ENCODE results near the gene DPYSL4. TPM values are rescaled to one million over a fixed set of nuclear protein-coding genes. Genes with fewer than 3 reads are reported as not detected.

The DPYSL4 gene
- total RNA-seq, 1 donor from 2014 or later = 33.8 TPM

DNA sequence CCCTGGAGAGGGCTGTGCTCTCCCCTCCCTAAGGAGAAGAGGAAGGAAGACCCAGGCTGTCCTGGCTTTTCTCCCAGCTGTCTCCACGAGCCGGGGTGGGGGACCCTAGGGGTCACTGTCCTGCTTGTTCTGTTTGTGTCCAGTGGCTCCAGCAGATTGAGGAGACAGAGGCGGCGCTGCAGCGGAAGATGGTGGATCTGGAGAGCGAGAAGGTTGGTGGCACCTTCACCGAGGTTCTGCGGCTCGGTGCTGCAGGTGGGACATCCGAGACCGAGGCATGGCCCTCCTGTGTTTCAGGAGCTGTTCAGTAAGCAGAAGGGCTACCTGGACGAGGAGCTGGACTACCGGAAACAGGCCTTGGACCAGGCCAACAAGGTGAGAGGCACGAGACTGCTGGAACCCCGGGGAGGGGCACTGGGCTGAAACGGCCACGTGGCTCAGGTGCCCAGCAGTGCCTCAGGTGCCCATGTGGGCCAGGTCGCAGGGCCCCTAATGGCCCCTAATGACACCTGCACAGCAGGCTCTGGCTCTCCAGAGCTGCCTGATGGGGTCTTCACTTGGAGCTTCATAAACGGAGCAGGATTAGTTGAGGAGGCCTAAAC, 33.0 kb upstream of the DPYSL4 start:
- no peaks in the 10 kb centered on the region for H3K36me3 Mint-ChIP-seq (ENCODE audit: unreplicated experiment)
- H3K4me3 Mint-ChIP-seq (ENCODE audit: unreplicated experiment) = no peak overlapping the region
- TF ChIP-seq, protein P1, sequence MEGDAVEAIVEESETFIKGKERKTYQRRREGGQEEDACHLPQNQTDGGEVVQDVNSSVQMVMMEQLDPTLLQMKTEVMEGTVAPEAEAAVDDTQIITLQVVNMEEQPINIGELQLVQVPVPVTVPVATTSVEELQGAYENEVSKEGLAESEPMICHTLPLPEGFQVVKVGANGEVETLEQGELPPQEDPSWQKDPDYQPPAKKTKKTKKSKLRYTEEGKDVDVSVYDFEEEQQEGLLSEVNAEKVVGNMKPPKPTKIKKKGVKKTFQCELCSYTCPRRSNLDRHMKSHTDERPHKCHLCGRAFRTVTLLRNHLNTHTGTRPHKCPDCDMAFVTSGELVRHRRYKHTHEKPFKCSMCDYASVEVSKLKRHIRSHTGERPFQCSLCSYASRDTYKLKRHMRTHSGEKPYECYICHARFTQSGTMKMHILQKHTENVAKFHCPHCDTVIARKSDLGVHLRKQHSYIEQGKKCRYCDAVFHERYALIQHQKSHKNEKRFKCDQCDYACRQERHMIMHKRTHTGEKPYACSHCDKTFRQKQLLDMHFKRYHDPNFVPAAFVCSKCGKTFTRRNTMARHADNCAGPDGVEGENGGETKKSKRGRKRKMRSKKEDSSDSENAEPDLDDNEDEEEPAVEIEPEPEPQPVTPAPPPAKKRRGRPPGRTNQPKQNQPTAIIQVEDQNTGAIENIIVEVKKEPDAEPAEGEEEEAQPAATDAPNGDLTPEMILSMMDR (IDR thresholded peaks at IDR 0.05) = no peak
- DNase-seq (ENCODE audit: extremely low spot score, unreplicated experiment) = no peak
- H3K9me3 Mint-ChIP-seq (ENCODE audit: unreplicated experiment) = no peaks in the 10 kb centered on the region
- H3K27ac Mint-ChIP-seq (ENCODE audit: unreplicated experiment) = no peak overlapping the region
- H3K27me3 Mint-ChIP-seq (ENCODE audit: unreplicated experiment) = no peaks in the 10 kb centered on the region
- H3K4me1 Mint-ChIP-seq (ENCODE audit: unreplicated experiment) = no peaks in the 10 kb centered on the region

DNA sequence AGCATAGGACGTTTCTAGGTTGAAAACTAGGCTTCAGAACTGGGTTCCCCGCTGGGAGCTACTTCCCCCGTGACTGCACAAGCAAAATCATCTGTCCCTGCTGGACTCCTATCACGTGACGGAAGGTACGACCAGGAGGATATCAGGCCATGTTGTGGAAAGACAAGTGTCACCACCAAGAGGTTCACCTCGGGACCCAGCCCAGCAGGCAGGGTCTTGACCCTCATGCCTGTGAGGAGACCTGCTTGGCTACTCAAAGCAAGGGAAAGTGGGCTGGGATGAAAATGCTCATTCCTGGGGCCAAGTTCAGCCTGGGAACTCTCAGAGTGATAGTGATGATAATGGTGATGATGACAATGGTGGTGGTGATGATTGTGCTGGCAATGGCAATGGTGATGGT, 32.3 kb upstream of the DPYSL4 start:
- Mint-ChIP-seq H3K4me3 (ENCODE audit: unreplicated experiment) (no peak overlapping the region), H3K9me3 (ENCODE audit: unreplicated experiment) (no peaks in the 10 kb centered on the region), H3K4me1 (ENCODE audit: unreplicated experiment) (no peaks in the 10 kb centered on the region), H3K27me3 (ENCODE audit: unreplicated experiment) (no peaks in the 10 kb centered on the region), H3K27ac (ENCODE audit: unreplicated experiment) (no peak overlapping the region), H3K36me3 (ENCODE audit: unreplicated experiment) (no peaks in the 10 kb centered on the region)
- TF ChIP-seq, protein P1 (IDR thresholded peaks at IDR 0.05) = no peak
- DNase-seq (ENCODE audit: extremely low spot score, unreplicated experiment) = no peak

DNA sequence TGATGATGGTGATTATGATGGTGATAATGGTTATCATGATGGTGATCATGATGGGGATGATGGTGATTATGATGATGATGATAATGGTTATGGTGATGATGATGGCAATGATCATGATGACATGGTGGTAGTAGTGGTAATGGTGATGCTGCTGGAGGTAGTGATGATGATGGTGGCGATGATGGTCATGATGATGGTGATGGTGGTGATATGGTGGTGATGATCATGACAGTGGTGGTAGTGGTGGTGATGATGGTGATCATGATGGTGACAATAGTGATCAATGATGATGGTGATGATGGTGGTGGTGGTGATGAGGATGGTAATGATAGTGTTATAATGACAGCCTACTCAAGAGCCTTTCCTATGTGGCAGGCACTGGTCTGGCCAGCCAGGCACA, 31.8 kb upstream of the DPYSL4 start:
- Mint-ChIP-seq H3K36me3 (ENCODE audit: unreplicated experiment) (no peaks in the 10 kb centered on the region), H3K4me1 (ENCODE audit: unreplicated experiment) (no peaks in the 10 kb centered on the region), H3K27ac (ENCODE audit: unreplicated experiment) (no peak overlapping the region), H3K9me3 (ENCODE audit: unreplicated experiment) (no peaks in the 10 kb centered on the region), H3K4me3 (ENCODE audit: unreplicated experiment) (no peak overlapping the region), H3K27me3 (ENCODE audit: unreplicated experiment) (no peaks in the 10 kb centered on the region)
- TF ChIP-seq, protein P1 (IDR thresholded peaks at IDR 0.05) = no peak
- DNase-seq (ENCODE audit: extremely low spot score, unreplicated experiment) = no peak

DNA sequence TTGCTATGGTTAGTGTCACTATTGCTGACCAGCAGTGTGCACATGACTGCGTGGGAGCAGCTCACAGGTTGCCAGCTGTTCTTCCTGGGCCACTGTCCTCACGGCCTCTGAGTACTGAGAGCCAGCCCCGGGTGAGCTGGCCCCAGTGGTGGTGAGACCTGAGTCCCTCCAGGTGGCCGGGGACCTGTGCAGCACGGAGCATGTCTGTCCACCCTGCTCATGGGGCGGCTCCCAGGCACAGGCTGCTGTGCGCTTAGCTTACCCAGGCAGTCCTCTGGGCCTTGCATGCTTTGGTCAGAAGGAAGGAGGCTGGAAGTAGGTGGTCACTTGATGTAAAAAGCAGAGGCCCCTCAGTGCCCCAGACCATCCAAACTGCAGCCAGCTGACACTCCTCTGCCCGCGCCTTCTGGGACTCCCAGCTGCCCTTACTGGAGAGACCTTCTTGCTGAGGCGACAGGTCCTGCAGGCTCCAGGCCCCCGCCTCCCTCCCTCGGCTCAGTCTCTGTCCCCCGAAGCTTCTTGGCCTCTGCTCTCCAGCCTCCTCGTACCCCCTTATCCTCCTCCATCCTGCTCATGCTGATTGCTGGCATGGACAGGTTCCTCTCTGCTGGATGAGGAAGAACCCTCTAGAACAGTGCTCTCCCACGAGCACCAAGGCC, 30.9 kb upstream of the DPYSL4 start:
- no peak for DNase-seq (ENCODE audit: extremely low spot score, unreplicated experiment)
- H3K4me3 Mint-ChIP-seq (ENCODE audit: unreplicated experiment) = no peak overlapping the region
- H3K9me3 Mint-ChIP-seq (ENCODE audit: unreplicated experiment) = no peaks in the 10 kb centered on the region
- H3K27ac Mint-ChIP-seq (ENCODE audit: unreplicated experiment) = no peak overlapping the region
- no peaks in the 10 kb centered on the region for H3K27me3 Mint-ChIP-seq (ENCODE audit: unreplicated experiment)
- TF ChIP-seq, protein P1 (IDR thresholded peaks at IDR 0.05) = no peak
- H3K4me1 Mint-ChIP-seq (ENCODE audit: unreplicated experiment) = no peaks in the 10 kb centered on the region
- H3K36me3 Mint-ChIP-seq (ENCODE audit: unreplicated experiment) = no peaks in the 10 kb centered on the region

DNA sequence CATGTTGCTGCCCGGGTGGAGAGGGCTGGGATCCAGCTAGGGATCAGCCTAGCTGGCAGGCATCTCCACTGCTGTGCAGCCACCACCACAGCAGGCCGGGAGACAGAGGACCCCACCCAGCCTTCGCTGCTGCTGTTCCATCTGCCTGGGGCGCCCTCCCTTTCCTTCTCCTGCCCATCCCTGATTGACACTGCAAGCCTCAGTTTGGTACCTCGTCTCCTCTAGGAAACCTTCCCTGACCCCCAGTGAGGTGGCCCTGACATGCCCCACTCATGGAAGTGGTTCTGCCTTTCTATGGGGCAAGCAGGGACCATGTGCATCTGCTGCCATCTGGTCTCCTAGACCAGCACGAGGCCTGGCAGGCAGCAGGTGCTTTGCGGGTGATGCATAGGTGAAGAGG, 30.4 kb upstream of the DPYSL4 start:
- Mint-ChIP-seq H3K4me1 (ENCODE audit: unreplicated experiment) (no peaks in the 10 kb centered on the region), H3K27me3 (ENCODE audit: unreplicated experiment) (no peaks in the 10 kb centered on the region), H3K4me3 (ENCODE audit: unreplicated experiment) (no peak overlapping the region), H3K36me3 (ENCODE audit: unreplicated experiment) (no peaks in the 10 kb centered on the region), H3K27ac (ENCODE audit: unreplicated experiment) (no peak overlapping the region), H3K9me3 (ENCODE audit: unreplicated experiment) (no peaks in the 10 kb centered on the region)
- TF ChIP-seq, protein P1 (IDR thresholded peaks at IDR 0.05) = no peak
- DNase-seq (ENCODE audit: extremely low spot score, unreplicated experiment) = no peak

Measured in osteocyte (in vitro differentiated cells).